GM21360 (cell line): ENCODE measurements around the gene PHIP.
"Not testable (repeated sequence)": the region's sequence is repeated elsewhere in the genome, so short reads cannot be mapped to it uniquely, and the experiment has no call there.

Experiments used
- ATAC-seq: cut with Tn5 transposase; IDR thresholded peaks from one replicate; pipeline ENCODE4 v1.9.1; 2021; ENCODE audit warnings: mild to moderate bottlenecking, moderate library complexity; ENCODE audit not compliant: unreplicated experiment

Gene PHIP

DNA sequence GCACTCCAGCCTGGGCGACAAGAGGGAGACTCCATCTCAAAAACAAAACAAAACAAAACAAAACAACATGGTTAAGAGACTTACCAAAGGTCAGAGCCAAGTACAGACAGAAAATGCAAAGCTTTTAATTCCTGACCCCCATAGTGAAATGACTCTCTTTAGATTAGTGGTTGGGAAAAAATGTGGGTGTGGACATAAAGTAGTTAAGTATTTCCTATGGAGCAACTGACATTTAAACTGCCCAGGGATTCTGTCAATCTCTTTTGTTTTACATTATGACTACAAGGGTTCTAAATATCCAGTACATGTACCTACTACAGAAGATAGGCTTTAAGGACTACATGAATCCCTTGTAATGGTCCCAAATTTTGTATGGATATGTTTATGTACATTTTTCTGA is 135.6 kb downstream of the PHIP start:
- no peak for ATAC-seq

- ATAC-seq, result no peak
Measured at GRCh38 chr6:78936515-78936914, 141.5 kb downstream of the PHIP start.

GRCh38 chr6:78935553-78935952 is 142.5 kb downstream of the PHIP start:
- no peak for ATAC-seq

- ATAC-seq, result no peak
Measured at GRCh38 chr6:78925317-78925716, 152.7 kb downstream of the PHIP start.

DNA sequence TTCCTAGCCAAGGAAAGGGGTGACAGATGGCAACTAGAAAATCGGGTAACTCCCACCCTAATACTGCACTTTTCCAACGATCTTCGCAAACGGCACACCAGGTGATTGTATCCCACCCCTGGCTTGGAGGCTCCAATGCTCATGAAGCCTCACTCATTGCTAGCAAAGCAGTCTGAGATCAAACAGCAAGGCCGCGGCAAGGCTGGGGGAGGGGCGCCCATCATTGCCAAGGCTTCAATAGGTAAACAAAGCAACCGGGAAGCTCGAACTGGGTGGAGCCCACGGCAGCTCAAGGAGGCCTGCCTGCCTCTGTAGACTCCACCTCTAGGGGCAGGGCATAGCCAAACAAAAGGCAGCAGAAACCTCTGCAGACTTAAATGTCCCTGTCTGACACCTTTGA is 156.9 kb downstream of the PHIP start:
- ATAC-seq, result not testable (repeated sequence)

- ATAC-seq, result no peak
Measured at GRCh38 chr6:78917788-78918187, 160.3 kb downstream of the PHIP start.

DNA sequence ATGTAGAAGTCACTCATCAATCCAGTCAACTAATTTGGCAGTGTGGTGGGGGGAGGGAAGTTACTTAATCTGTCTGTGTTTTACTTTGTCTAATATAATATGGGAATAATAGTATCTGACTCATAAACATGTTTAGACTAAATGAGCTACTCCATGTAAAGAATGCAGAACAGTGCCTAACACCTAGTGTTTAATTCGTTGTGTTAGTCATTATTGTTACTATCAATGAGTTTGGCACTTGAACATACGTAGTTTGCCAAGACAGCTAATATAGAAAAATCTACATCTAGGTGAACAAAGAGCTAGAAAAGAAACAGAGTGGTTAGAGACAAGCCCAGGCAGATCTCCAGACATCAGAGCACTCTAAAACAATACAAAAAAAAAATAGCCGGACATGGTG is 161.6 kb downstream of the PHIP start:
- no peak for ATAC-seq

GRCh38 chr6:78911218-78911940 is 166.7 kb downstream of the PHIP start:
- no peak for ATAC-seq

DNA sequence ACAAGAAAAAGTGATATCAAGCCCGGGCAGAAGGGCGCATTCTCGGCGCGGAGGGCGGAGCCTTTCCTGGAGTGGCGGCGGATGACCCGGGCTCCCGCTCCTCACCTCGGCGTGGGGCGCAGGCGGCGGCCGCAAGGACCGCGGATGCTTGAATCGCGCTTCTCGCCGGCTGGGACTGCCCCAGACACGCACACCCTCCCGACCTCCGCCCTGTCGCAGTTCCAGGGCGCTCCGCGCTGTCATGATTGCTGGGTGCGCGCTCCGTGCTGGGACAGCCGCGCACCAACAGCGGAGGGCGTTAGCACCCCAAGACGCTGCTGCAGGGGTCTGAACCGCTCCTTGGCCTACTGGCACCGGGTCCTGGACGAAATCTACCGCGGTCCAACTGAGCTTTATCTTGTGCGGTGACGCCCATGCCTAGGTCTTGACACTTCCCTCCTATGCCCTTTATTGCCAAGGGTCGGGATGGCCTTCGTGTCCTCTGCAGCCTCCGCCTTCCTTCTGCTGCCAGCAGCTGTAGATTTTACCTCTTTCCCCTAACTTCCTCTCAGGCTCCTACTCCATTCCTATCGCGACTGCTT is 167.4 kb downstream of the PHIP start:
- ATAC-seq, result peak; percentile 67

GRCh38 chr6:78910010-78910409 is 168.0 kb downstream of the PHIP start:
- no peak for ATAC-seq

DNA sequence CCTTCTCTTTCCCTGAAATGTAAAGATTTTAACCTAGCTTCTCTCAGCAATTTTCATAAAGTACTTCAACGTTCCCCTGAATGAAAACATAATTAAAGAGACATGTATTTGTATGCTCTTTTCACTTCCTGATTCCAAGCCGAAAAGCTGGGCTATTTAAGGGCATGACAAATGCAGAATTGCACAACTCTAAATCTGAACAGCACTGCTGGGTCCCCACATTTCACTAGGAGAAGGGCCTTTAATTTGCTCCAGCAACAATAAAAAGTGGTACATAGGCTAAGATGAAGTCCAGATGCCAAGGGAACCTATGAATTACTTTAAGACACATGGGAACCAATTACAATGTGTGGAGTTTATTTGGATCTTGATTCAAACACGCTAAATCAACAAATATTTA is 168.7 kb downstream of the PHIP start:
- ATAC-seq, result peak; percentile 49

- ATAC-seq, result no peak
Measured at GRCh38 chr6:78908621-78909020, 169.4 kb downstream of the PHIP start.

- no peak for ATAC-seq
Measured at GRCh38 chr6:78896227-78896626, 181.8 kb downstream of the PHIP start.

DNA sequence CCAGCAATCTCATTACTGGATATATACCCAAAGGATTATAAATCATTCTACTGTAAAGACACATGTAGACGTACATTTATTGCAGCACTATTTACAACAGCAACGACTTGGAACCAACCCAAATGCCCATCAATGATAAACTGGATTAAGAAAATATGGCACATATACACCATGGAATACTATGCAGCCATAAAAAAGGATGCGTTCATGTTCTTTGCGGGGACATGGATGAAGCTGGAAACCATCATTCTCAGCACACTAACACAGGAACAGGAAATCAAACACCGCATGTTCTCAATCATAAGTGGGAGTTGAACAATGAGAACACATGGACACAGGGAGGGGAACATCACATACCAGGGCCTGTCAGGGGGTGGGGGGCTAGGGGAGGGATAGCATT is 188.2 kb downstream of the PHIP start:
- ATAC-seq, result not testable (repeated sequence)
